ENCODE data around the gene CCDC188. TPM values are rescaled to one million over a fixed set of nuclear protein-coding genes. Genes with fewer than 3 reads are reported as not detected.

The CCDC188 gene
- polyA plus RNA-seq, 1 donor, result 2.2 TPM

DNA sequence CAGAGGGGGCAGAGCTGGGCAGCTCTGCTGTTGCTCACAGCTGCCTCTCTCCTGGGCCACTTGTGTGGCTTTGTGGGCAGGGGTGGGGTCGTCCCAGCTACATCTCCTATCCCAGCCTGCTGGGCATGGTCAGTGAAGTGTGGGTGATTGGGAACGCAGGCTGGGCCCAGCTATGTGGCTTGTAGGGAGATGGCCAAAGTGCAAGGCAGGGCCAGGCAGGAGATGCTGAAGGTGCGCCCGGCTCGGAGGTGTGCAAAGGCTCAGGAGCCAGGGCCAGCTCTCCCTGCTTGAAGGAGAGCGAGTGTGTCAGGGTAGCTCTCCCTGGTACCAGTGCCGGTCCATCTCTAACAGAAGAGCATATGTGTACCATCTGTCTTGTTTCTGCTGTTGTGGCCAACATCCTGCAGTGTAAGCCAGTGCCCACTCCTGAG lies 43.4 kb downstream of the CCDC188 start:
- no peak for DNase-seq (ENCODE audit: low read depth)

DNA sequence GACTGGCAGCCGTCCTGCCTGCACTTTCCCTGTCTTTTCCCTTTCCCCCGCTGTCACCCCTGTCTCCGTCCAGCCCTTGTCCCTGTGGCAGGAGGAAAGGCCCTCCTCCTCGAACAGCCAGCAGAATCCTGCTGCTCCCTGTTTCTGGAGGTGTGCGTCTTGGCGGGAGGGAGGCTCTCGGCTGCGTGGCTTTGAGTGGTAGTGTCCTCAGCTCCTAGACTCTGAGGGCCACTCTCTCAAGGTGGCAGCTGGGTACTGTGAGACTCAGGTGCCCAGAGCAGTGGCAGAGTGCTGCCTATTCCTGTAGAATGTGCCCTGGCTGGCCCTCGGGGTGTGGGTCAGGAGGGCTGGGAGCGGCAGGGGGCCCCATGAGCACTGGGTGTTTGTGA lies 44.0 kb downstream of the CCDC188 start:
- no peak for DNase-seq (ENCODE audit: low read depth)

DNA sequence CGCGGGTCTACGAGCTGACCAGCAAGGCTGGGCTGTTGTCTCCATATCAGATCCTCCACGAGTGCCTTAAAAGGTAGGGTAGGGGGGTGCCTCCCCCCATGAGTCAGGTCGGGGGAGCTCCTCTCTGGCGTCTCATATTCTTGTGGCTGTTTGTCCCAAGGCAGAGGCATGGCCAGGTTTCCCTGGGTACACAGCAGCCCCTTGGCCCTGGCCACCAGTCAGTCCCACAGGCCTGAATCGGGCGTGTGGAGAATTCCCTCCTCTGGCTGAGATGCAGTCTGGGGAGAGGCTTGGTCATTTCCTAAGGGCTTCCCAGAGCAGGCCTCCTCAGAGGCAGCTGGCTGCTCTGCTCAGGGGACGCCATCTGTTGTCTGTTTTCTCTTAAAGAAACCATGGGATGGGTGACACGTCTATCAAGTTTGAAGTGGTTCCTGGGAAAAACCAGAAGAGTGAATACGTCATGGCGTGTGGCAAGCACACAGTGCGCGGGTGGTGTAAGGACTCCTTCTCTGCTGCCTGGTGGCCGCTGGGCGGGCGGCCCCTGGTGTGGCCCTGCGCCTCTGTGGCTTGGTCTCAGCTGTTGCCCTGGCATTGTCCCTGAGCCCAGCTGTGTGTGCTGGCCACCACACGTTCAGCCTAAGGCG lies 44.5 kb downstream of the CCDC188 start:
- DNase-seq (ENCODE audit: low read depth), result no peak

DNA sequence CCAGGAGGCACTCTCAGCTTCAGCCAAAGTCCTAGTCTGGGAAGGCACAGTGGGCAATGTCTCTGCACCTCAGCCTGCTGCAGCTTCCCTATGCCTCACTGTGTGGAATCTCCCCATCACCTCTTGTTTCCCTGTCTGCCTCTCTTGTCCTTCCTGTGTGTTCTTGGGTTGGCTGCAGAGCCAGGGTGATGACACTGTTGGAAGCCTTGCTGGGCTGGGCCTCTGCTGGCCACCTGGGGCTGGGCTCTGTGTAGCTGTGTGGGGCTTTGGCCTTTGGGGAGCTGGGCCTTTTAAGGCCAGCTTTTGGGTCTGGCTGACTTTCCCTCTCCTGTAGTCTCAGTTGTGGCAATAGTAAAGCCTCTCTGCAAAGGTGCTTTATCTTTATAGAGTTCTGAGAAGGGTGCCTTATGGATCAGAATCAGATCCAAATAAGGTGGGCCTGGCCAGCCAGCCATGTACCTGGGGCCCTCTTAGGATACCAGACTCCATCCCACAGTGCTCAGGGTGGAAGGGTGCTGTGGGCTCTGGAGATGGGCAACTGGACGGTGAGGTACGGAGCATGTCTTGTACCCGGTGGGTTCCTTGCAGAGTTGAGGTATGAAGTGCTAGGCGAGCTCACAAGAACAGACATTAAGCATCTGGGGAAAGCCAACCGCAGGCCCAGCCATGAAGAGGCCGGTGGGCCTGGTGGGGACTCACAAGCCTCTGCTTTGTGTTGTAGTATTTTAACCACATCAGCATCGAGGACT lies 45.2 kb downstream of the CCDC188 start:
- no peak for DNase-seq (ENCODE audit: low read depth)

DNA sequence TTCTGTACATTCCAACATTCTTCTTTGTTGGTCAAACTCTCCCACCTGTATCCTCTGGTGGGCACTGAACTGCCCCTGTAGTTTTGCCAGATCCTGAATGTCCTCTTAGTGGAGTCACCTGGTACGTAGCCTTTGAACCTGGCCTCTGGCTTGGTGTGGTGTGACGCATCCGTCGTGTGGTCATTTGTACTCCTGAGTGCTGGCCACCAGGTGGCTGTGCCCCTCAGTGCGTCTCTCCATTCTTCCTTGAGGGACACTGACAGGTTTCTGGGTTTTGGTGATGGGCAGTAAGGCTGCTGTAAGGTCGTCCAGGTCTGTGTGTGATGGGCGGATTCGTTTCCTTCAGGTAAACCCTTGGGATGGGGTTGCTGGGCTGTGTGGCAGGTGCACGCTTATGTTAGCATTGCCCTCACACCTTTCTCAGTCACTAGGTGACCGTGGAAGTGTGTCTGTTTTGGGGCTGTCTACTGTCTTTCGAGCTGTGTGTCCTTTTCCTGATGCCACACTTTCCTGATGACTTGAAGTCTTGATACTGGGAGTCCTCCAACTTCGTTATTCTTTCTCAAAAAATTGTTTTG lies 48.6 kb downstream of the CCDC188 start:
- no peak for DNase-seq (ENCODE audit: low read depth)

DNA sequence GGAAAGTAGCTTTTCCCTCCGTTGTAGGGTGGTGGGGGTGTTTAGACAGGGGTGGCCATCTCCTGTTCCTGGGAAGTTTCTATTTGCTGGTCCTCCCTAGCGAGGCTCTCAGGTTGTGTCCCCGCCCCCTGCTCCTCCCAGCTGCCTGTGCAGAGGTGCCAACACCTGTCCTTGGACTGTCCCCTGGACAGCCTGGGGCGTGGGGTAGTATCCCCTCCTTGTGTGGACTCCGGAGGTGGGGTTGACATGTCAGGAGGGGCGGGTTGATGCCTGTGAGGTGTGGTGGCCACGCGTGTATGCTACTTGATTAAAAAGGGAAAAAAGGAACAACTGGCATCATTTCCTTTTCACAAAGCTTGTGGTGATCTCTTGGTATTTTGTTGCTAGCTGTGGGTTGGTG lies 49.2 kb downstream of the CCDC188 start:
- DNase-seq (ENCODE audit: low read depth), result no peak

DNA sequence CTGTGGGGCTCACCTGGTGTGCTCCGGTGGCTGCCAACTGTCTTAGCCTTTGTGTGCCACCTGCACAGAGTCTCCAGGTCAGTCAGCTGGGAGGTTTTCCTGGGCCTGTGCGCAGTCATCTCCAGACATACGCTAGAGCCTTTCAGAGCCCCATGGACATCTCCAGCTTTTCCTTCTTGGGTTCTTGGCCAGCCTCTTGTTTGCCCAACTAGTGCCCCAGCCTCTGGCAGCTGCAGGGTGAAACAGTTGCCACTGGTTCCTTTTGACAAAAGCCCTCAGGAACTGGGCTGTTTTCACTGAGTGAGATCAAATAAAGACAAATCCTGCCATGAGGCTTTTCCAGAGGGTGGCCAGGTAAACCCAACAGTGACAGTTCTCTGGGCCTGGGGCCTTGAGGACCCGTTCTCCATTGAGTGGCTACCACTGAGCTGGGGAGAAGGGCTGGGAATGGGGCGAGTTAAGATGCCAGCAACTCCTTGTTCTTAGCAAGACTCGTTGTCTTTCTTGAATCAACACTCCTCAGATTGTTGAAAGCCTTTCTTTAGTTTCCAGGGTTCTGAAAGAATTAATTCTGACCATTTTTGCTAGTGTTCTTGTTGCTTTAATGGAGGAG lies 51.6 kb downstream of the CCDC188 start:
- no peak for DNase-seq (ENCODE audit: low read depth)

Other genes with a start within 250 kb of the CCDC188 start
- 90.1 TPM for gene COMT, start 209.3 kb downstream of the CCDC188 start, polyA plus RNA-seq (ENCODE audit: insufficient read length)
- gene TXNRD2, start 209.2 kb downstream of the CCDC188 start, polyA plus RNA-seq (ENCODE audit: insufficient read length), result 19.1 TPM
- gene ARVCF, start 134.2 kb downstream of the CCDC188 start, polyA plus RNA-seq (ENCODE audit: insufficient read length), result 122 TPM
- gene TANGO2, start 129.9 kb downstream of the CCDC188 start, polyA plus RNA-seq (ENCODE audit: insufficient read length), result 9.4 TPM
- gene DGCR8, start 70.8 kb downstream of the CCDC188 start, polyA plus RNA-seq (ENCODE audit: insufficient read length), result 41.7 TPM
- gene RANBP1, start 35.0 kb downstream of the CCDC188 start, polyA plus RNA-seq (ENCODE audit: insufficient read length), result 91.1 TPM
- gene TRMT2A, start 33.8 kb downstream of the CCDC188 start, polyA plus RNA-seq (ENCODE audit: insufficient read length), result 50.2 TPM
- 41.3 TPM for gene ZDHHC8, start 19.3 kb downstream of the CCDC188 start, polyA plus RNA-seq (ENCODE audit: insufficient read length)
- gene RTN4R, start 117.3 kb upstream of the CCDC188 start, polyA plus RNA-seq (ENCODE audit: insufficient read length), result 19.9 TPM
- gene DGCR6L, start 169.0 kb upstream of the CCDC188 start, polyA plus RNA-seq (ENCODE audit: insufficient read length), result 77.0 TPM
- gene ZNF74, start 243.1 kb upstream of the CCDC188 start, polyA plus RNA-seq (ENCODE audit: insufficient read length), result 14.9 TPM

All from forelimb muscle (tissue), 1 donor.